K562 (cell line): ENCODE results near the gene HEATR3. TPM values are rescaled to one million over a fixed set of nuclear protein-coding genes. Genes with fewer than 3 reads are reported as not detected.
A peak's percentile ranks its signal among the peaks of the same experiment; 100 is the strongest.

Experiments
- CSDE1 ChIP-seq, 2 experiments: fragments of 450-650 bp; IDR thresholded peaks; 2 replicates each; pipeline ENCODE4 v1.6.1; 2016; ENCODE audit warnings: mild to moderate bottlenecking in 1 of 2
- GATAD2A ChIP-seq: fragments of 450-650 bp; IDR thresholded peaks from 2 replicates; pipeline ENCODE4 v1.6.1; 2017
- KDM1A ChIP-seq, 2 experiments: fragments of 450-650 bp; IDR thresholded peaks; 2 replicates each; pipeline ENCODE4 v1.6.1; 2016; ENCODE audit warnings: mild to moderate bottlenecking in 2 of 2
- MCM2 ChIP-seq: fragments of 450-650 bp; IDR thresholded peaks from 2 replicates; pipeline ENCODE4 v1.6.1; 2017; ENCODE audit warnings: low read depth, mild to moderate bottlenecking
- MEF2D ChIP-seq: conservative IDR thresholded peaks from 2 replicates; pipeline ENCODE4 v1.6.1; 2016; ENCODE audit warnings: low read depth, missing genetic modification characterization, missing compliant biosample characterization
- MGA ChIP-seq: fragments of 450-650 bp; IDR thresholded peaks from 2 replicates; pipeline ENCODE4 v1.6.1; 2016; ENCODE audit warnings: mild to moderate bottlenecking, moderate library complexity
- POLR2G ChIP-seq: fragments of 200-400 bp; formaldehyde crosslinking; IDR thresholded peaks from 2 replicates; pipeline ENCODE4 v1.6.1; 2017; ENCODE audit warnings: low read depth, mild to moderate bottlenecking, antibody characterized with exemption, low read length, moderate library complexity
- ZEB2 ChIP-seq: fragments of 450-650 bp; IDR thresholded peaks from 2 replicates; pipeline ENCODE4 v1.6.1; 2016
- ZKSCAN1 ChIP-seq: fragments of 150-350 bp; IDR thresholded peaks from 2 replicates; pipeline ENCODE4 v1.6.1; 2016; ENCODE audit warnings: low read depth, low read length
- ZNF398 ChIP-seq: fragments of 250-450 bp; sonication (Bioruptor Pico); IDR thresholded peaks from 2 replicates; pipeline ENCODE4 v1.8.0; 2021; ENCODE audit warnings: moderate library complexity, mild to moderate bottlenecking, inconsistent platforms
- ZNF408 ChIP-seq: fragments of 250-450 bp; sonication (Bioruptor Pico); IDR thresholded peaks from 2 replicates; pipeline ENCODE4 v1.4.0; 2020; ENCODE audit warnings: low read depth, mild to moderate bottlenecking, moderate library complexity
- polyA plus RNA-seq, 8 experiments: library from polyadenylated mRNA; depleted of rRNA in 4 of 8; stranded (reverse) in 5 of 8; unstranded in 3 of 8; fragments of >200 nt; fragmentation: Nextera tagmentation in 2 of 8; fragmentation: Illumina TruSeq in 1 of 8; extraction: Ambion mirVana in 2 of 8; extraction: Trizol in 1 of 8; gene quantifications; 2 replicates each; pipeline versions ENCODE4 v1.2.1 to v1.2.3, GENCODE V29; 2011 to 2014; ENCODE audit warnings: inconsistent platforms in 1 of 8, missing spikeins in 1 of 8
- total RNA-seq, 7 experiments: library from RNA; depleted of rRNA in 6 of 7; stranded (reverse); fragments of >200 nt in 6 of 7; fragmentation: Illumina TruSeq in 2 of 7; extraction: Trizol in 2 of 7; gene quantifications; 2 replicates each; pipeline versions ENCODE4 v1.2.1 to v1.2.3, GENCODE V29; 2011 to 2021; ENCODE audit warnings: low replicate concordance in 1 of 7
- TF ChIP-seq, protein P1 (sequence below): fragments of 450-650 bp; IDR thresholded peaks from 2 replicates; pipeline ENCODE4 v1.6.1; 2014; ENCODE audit warnings: low read depth, mild to moderate bottlenecking, moderate library complexity, borderline replicate concordance

The HEATR3 gene
- total and polyA plus RNA-seq, 9 of the 15 experiments (the other 6 are each of a cell fraction or from before 2014, with no cell fraction given): 1.7 to 30.2 (median 18.8) TPM

- TF ChIP-seq CSDE1 (IDR thresholded peaks at IDR 0.05): no peak
- no peak; the same call in 1 of the 2 replicates for TF ChIP-seq ZEB2
- TF ChIP-seq KDM1A (IDR thresholded peaks at IDR 0.05): no peak
- TF ChIP-seq ZKSCAN1: no peak
- no peak for TF ChIP-seq MCM2
- TF ChIP-seq, protein P1, sequence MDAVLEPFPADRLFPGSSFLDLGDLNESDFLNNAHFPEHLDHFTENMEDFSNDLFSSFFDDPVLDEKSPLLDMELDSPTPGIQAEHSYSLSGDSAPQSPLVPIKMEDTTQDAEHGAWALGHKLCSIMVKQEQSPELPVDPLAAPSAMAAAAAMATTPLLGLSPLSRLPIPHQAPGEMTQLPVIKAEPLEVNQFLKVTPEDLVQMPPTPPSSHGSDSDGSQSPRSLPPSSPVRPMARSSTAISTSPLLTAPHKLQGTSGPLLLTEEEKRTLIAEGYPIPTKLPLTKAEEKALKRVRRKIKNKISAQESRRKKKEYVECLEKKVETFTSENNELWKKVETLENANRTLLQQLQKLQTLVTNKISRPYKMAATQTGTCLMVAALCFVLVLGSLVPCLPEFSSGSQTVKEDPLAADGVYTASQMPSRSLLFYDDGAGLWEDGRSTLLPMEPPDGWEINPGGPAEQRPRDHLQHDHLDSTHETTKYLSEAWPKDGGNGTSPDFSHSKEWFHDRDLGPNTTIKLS: peak; percentile 60; the same call in 1 of the 2 replicates
- peak; percentile 83 for TF ChIP-seq POLR2G
- no peak for TF ChIP-seq ZNF408 (CRISPR knock-in tag)
- TF ChIP-seq ZNF398: no peak
- no peak for TF ChIP-seq GATAD2A
- no peak for TF ChIP-seq MGA
- TF ChIP-seq MEF2D: no peak
Measured at GRCh38 chr16:50024684-50025536, 40.9 kb upstream of the HEATR3 start, which contains the start of gene CNEP1R1 (continued).
